GM21360 (cell line): ENCODE measurements around the gene TGIF1.
A peak's percentile ranks its signal among the peaks of the same experiment; 100 is the strongest.

ENCODE experiments used
- ATAC-seq: cut with Tn5 transposase; IDR thresholded peaks from one replicate; pipeline ENCODE4 v1.9.1; 2021; ENCODE audit warnings: mild to moderate bottlenecking, moderate library complexity; ENCODE audit not compliant: unreplicated experiment

The TGIF1 gene

GRCh38 chr18:3429121-3429520 lies 20.9 kb upstream of the TGIF1 start:
- no peak for ATAC-seq

DNA sequence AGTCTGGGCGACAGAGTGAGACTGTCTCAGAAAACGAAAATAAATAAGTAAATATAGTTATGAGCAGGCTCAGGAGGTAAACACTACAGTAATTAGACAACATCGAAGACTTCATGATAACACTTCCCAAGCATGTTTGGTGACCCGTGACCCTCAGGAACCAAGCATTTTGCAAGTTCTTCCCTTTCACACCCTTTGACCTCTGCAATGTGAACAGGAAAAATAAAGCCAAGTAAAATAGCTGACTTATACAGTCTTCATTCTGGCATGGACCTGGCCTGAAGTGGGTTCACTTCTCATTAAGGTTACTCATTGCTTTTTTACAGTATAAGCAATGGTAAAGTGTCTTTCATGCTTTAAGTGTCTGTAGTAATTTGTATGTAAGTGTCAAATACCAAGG lies 15.3 kb upstream of the TGIF1 start:
- ATAC-seq: no peak

GRCh38 chr18:3440341-3440740 lies 9.6 kb upstream of the TGIF1 start:
- ATAC-seq: no peak

DNA sequence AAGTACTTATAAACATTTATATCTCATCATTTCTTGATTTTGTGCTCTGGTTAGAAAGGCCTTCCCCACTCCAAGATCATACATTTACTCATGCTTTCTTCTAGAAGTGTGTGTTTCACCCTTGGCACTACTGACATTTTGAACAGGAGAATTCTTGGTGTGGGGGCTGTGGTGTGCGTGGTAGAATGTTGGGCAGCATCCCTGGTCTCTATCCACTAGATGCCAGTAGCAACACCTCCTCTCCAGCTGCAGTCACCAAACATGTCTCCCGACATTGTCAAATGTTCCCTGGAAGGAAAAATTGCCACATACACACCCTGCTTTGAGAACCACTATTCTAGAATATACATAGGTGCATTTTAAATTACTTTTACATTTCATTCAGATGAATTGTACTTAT lies 8.7 kb upstream of the TGIF1 start:
- no peak for ATAC-seq

DNA sequence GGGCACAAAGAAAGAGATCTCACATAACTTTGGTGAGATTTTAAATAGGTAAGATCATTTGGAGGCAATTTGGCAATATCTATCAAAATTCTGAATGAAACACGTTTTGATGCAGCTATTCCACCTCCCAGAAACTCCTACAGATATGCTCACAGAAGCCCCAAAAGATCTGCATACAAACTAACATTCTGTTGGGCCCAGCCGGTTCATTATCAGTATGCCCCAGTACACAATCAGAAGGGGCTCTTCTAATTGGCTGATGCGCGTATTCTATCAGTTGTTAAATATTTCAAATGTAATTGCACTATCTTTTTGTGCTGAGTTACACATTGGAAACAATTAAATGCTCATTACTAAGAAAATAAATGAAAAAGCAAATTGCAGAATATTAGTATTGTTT lies 7.1 kb upstream of the TGIF1 start:
- ATAC-seq: no peak

DNA sequence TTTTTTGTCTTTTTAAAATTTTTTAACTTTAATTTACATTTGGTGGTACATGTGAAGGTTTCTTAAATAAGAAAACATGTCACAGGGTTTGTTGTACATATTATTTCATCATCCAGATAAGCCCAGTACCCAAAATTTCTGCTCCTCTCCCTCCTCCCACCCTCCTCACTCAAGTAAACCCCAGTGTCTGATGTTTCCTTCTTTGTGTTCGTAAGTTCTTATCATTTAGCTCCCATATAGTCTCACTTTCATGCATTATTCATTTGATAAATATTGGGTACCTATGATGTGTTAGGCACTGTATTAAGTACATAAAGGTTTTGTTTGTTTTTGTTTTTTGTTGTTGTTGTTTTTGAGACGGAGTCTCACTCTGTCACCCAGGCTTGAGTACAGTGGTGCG lies 5.7 kb upstream of the TGIF1 start:
- ATAC-seq: no peak

DNA sequence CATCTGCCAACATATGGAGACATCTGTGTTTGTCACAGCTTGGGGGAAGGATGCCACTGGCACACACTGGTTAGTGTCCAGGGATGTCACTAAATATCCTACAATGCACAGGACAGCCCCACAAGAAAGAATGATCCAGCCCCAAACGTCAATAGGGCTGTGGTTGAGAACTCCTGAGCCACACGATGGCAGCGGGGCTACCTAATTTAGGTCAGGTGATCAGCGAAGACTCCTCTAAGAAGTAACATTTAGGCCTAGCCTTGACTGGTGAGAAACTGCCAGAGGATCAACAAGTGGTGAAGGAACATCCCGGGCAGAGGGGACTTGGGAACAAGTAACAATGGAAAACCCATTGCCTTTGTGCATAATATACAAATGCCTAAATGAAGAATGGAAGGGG lies 5.0 kb upstream of the TGIF1 start:
- ATAC-seq: no peak

DNA sequence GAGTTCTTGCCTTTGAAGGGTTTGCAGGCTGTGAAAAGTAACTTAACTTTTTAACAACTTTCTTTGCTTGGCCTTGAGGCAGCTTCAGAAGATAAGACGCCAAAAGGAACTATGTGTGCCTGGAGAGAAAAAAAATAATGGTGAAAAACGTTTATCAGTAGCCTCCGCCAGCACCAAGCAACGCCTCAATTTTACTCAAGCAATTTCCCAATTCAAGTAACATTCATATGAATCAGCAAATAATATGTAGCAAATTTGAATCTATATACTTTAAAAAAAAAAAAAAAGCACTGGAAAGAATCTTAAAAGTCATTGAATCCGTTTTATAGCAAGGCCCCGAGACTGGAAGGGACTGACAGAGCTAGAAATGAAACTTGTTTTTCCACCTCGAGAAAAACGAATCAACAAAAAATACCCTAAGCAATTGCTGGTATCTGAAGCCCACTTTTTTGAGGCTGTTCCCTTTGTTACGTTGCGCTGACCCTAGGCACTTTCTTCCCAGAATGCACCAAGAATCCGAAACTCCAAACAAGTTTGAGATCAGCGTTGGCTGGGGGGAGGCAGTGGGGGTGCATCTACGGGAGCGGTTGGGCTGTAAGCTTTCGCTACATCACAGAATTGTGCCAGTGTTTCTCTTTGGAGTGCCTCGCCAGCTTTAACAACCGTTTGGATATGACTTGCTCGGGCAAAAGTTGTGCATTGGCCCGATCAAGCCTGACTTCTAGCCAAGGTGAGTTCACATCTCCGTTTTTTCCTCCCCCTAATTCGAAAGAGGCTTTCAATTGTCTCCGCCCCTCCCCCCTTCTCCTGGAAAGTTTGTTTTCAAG lies 2.7 kb upstream of the TGIF1 start:
- ATAC-seq: no peak

- peak; percentile 64 for ATAC-seq
These were observed 1.8 kb upstream of the TGIF1 start for GRCh38 chr18:3447895-3448837.

- peak; percentile 41 for ATAC-seq
These were observed 997 bp upstream of the TGIF1 start for GRCh38 chr18:3448838-3449511.

GRCh38 chr18:3449512-3450011 lies 410 bp upstream of the TGIF1 start:
- ATAC-seq: no peak

DNA sequence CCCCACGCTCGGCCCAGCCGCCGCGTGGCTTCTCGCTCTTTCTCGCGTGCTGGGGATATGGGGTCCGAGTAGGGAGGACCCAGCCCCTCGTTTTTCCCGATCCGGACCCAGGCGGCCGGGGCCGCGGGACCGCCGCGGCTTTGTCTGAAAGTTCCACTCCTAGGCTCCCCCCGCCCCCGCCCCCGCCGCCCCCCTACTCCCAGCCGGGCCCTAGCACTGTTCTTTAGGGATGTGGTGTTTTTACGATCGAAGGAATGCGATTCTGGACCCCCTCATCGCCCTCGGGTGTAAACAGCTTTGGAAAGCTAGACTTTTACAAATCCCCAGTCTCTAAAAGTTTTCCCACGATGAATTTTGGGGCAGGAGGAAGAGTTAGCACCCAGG lies 819 bp downstream of the TGIF1 start:
- no peak for ATAC-seq

GRCh38 chr18:3451183-3451988 lies 1.4 kb downstream of the TGIF1 start:
- no peak for ATAC-seq

- no peak for ATAC-seq
These were observed 2.2 kb downstream of the TGIF1 start for GRCh38 chr18:3451989-3452749.

DNA sequence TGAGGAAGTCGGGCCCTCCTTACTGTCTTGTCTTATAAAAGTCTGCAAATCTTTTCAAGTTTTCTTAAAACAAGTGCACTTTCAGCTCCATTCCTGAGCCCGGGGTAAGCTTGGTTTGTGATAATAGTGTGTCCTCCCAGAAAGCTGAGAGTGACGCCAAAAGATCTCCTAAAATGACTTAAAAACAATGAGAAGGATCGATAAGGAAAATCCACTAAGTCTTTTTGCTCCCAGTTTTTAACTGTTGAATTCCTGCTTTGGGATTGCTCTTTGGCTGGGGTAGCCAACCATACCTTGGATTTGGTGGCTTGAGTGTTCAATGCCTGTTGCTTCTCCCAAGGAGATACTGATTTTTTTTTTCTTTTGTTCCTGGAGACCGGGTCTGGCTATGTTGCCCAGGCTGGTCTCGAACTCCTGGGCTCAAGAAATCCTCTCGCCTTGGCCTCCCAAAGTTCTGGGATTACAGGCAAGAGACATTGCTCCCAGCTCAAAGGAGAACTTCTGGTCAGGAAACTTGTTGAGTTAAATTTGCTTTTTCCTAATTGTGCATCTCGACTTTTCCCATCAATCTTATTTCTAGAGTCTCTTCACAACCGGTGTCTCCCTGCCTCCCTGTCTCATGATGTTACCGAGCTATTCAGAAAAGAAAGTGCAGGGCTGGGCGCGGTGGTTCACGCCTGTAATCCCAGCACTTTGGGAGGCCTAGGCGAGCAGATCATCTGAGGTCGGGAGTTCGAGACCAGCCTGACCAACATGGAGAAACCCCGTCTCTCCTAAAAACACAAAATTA lies 3.0 kb downstream of the TGIF1 start:
- ATAC-seq: no peak

DNA sequence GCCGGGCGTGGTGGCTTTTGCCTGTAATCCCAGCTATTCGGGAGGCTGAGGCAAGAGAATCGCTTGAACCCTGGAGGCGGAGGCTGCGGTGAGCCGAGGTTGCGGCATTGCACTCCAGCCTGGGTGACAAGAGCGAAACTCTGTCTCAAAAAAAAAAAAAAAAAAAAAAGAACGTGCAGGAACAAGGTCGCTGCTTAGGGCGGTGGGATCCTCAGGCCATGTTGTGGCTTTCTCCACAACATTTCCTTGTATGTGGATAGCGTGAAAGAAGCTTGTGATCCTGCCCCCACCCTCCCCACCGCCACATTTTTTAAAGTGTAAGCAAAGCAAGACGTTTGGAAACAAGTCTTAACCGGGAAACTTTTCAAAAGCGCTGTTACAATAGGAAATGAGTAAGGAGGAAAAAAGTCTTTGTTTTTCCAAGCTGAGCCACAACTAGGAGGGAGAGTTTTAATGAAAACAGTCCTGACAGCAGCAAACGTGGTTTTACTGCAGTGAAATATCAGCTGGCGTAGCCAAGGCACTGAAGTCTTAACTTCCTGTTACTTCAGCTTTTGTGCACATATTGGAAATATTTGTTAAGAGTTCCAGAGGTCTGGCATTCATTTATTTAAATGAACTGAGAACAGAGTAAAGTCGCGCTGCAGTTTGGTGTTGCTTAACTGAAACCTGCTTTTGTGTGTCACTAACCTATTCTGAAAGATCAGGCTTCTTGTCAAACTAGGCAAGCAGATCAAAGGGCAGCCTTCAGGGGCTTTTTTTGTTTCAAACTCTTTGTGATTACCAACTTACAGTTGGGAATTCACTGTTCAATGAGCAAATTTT lies 3.8 kb downstream of the TGIF1 start:
- ATAC-seq: no peak

DNA sequence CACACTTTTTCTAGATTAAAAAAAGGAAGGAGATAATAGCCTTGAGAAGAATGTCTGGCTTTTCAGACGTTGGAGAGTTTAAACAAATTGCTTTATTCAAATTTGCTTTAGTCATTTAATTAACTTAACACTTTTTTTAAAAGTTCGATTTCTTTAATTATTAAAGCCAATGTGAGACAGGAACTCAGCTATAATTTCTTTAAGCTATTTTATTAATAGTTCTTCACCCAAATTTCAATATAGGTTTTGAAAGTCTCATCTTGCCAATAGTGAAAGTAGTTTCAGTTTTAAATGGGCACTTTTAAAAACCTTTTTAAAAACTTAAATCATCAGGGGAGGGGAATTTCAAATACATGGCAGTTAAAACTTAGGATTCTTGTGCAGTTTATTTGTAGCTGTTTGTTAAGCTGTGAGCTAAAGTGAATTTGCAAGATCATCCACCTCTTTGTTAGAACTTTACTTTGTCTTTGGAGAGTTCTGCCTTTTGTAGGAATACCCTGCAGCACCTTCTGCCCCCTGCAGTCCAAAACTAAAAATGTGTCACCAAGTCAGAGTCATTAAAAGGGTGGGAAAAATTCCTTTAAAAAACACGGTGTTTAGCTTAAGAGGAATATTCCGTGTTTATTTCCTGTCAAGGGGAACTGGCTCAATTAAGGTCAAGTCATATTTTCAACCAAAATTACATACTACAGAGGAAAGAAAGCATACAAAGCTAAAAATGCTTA lies 4.6 kb downstream of the TGIF1 start:
- no peak for ATAC-seq
